Activated CD8-positive, alpha-beta memory T cell treated with anti-CD3 and anti-CD28 coated beads, Interleukin-2, amount 10 ng/mL, durations not matched to agents 7 days and 5 days (primary cell): ENCODE results near the gene TTLL3. TPM values are rescaled to one million over a fixed set of nuclear protein-coding genes. Genes with fewer than 3 reads are reported as not detected.
A peak's percentile ranks its signal among the peaks of the same experiment; 100 is the strongest.
"Not testable (repeated sequence)": the region's sequence is repeated elsewhere in the genome, so short reads cannot be mapped to it uniquely, and the experiment has no call there.

Experiments used
- ATAC-seq: fragments of 150-1000 bp; cut with Tn5 transposase; one replicate; pipeline ENCODE4 v1.10.0; 2021; ENCODE audit warnings: moderate library complexity
- CTCF ChIA-PET: fragments of 350-600 bp; sonication (Branson Sonifier 250); formaldehyde crosslinking; loops from one replicate; lab custom pipeline; 2021; ENCODE audit warnings: antibody characterized with exemption; lab: Charles Lee
- DNase-seq: peaks from one replicate; pipeline ENCODE4 v3.0.0-alpha.2; 2020
- H3K27ac Mint-ChIP-seq: one replicate; pipeline ENCODE4 v1.8.0; 2021; ENCODE audit warnings: mild to moderate bottlenecking, mixed read lengths
- H3K27me3 Mint-ChIP-seq: one replicate; pipeline ENCODE4 v1.8.0; 2021; ENCODE audit warnings: mixed read lengths
- H3K36me3 Mint-ChIP-seq: one replicate; pipeline ENCODE4 v1.8.0; 2021; ENCODE audit warnings: mild to moderate bottlenecking, mixed read lengths
- H3K4me1 Mint-ChIP-seq: one replicate; pipeline ENCODE4 v1.8.0; 2021; ENCODE audit warnings: mixed read lengths
- H3K4me3 Mint-ChIP-seq: one replicate; pipeline ENCODE4 v1.8.0; 2021; ENCODE audit warnings: mild to moderate bottlenecking, moderate library complexity, mixed read lengths
- H3K9me3 Mint-ChIP-seq: one replicate; pipeline ENCODE4 v1.8.0; 2022; ENCODE audit warnings: low read depth, mixed read lengths
- total RNA-seq, 2 experiments: library from RNA; stranded (reverse); gene quantifications; one replicate each; pipeline ENCODE4 v1.2.3, GENCODE V29; 2021

Gene TTLL3
- total RNA-seq, 2 experiments from 2014 or later = 40.4 to 77.5 TPM

- Mint-ChIP-seq H3K27ac (no peak overlapping the region), H3K9me3 (no peaks in the 10 kb centered on the region), H3K4me1 (peaks cover 8% of the 10 kb centered on the region), H3K27me3 (no peaks in the 10 kb centered on the region), H3K4me3 (no peak overlapping the region), H3K36me3 (peaks cover 28% of the 10 kb centered on the region)
- no peak for ATAC-seq
- DNase-seq = no peak
- CTCF ChIA-PET = no interaction called here
Observed at GRCh38 chr3:9837701-9838582, 27.9 kb downstream of the TTLL3 start.

GRCh38 chr3:9838856-9839255 lies 28.8 kb downstream of the TTLL3 start:
- ATAC-seq = no peak
- H3K36me3 Mint-ChIP-seq = peaks cover 28% of the 10 kb centered on the region
- CTCF ChIA-PET = interaction anchor here (1.0 to 2.0 kb wide), 2 partner anchors 12 to 30 kb away, joined by 3 to 4 read pairs; no protein-coding TSS in a partner anchor

GRCh38 chr3:9841015-9841414 lies 31.0 kb downstream of the TTLL3 start:
- CTCF ChIA-PET = interaction anchor here (0.6 to 4.4 kb wide), 6 partner anchors 14 to 108 kb away, joined by 3 to 27 read pairs (median 3); partner anchors contain the start of gene CRELD1
- DNase-seq (no peak), ATAC-seq (no peak)
- no peaks in the 10 kb centered on the region for H3K9me3 Mint-ChIP-seq
- no peak overlapping the region for H3K27ac Mint-ChIP-seq
- H3K4me1 Mint-ChIP-seq = peaks cover 24% of the 10 kb centered on the region
- H3K27me3 Mint-ChIP-seq = no peaks in the 10 kb centered on the region
- no peak overlapping the region for H3K4me3 Mint-ChIP-seq
- H3K36me3 Mint-ChIP-seq = peaks cover 20% of the 10 kb centered on the region

More at GRCh38 chr3:9838856-9839255, 28.8 kb downstream of the TTLL3 start:
- Mint-ChIP-seq H3K4me1 (peaks cover 12% of the 10 kb centered on the region), H3K4me3 (no peak overlapping the region), H3K27me3 (no peaks in the 10 kb centered on the region), H3K27ac (no peak overlapping the region), H3K9me3 (no peaks in the 10 kb centered on the region)
- DNase-seq = no peak

GRCh38 chr3:9843715-9844438 lies 33.8 kb downstream of the TTLL3 start, which contains the start of gene RPUSD3:
TSS of gene RPUSD3 (minus strand) at chr3:9844008. CDS start at chr3:9843990, 18 bp downstream.
- peaks cover 24% of the 10 kb centered on the region for H3K4me1 Mint-ChIP-seq
- no peaks in the 10 kb centered on the region for H3K27me3 Mint-ChIP-seq
- ATAC-seq = peak; percentile 99
- peaks cover 15% of the 10 kb centered on the region for H3K36me3 Mint-ChIP-seq
- H3K27ac Mint-ChIP-seq = peak within 1 kb of the TSS; percentile 90
- DNase-seq = peak; percentile 97
- no peaks in the 10 kb centered on the region for H3K9me3 Mint-ChIP-seq
- CTCF ChIA-PET = interaction anchor here (0.9 to 4.4 kb wide), 7 partner anchors 9 to 106 kb away, joined by 3 to 27 read pairs (median 3); partner anchors contain the start of gene CRELD1
- H3K4me3 Mint-ChIP-seq = peak within 1 kb of the TSS; percentile 98

- Mint-ChIP-seq H3K27ac (no peak overlapping the region), H3K4me3 (no peak overlapping the region), H3K4me1 (peaks cover 24% of the 10 kb centered on the region), H3K9me3 (no peaks in the 10 kb centered on the region), H3K27me3 (peaks cover 4% of the 10 kb centered on the region), H3K36me3 (peaks cover 9% of the 10 kb centered on the region)
- ATAC-seq (no peak), DNase-seq (no peak)
- CTCF ChIA-PET = interaction anchor here (0.6 to 2.3 kb wide), 3 partner anchors 11 to 100 kb away, joined by 3 to 9 read pairs (median 3); no protein-coding TSS in a partner anchor
Observed at GRCh38 chr3:9846231-9846630, 36.2 kb downstream of the TTLL3 start.

- ATAC-seq (no peak), DNase-seq (no peak)
- Mint-ChIP-seq H3K4me1 (peaks cover 23% of the 10 kb centered on the region), H3K27me3 (peaks cover 12% of the 10 kb centered on the region), H3K36me3 (peaks cover 5% of the 10 kb centered on the region), H3K9me3 (no peaks in the 10 kb centered on the region), H3K27ac (no peak overlapping the region), H3K4me3 (no peak overlapping the region)
- CTCF ChIA-PET = interaction anchor here (0.6 to 2.3 kb wide), 3 partner anchors 15 to 401 kb away, joined by 3 to 9 read pairs (median 4); no protein-coding TSS in a partner anchor
Observed at GRCh38 chr3:9846931-9847488, 36.9 kb downstream of the TTLL3 start.

- CTCF ChIA-PET = interaction anchor here (1.4 to 1.5 kb wide), 2 partner anchors 53 to 85 kb away, joined by 3 to 6 read pairs; partner anchors contain the start of gene CRELD1
- ATAC-seq, H3K9me3 Mint-ChIP-seq: not testable (repeated sequence)
Observed at GRCh38 chr3:9847870-9848269, 37.8 kb downstream of the TTLL3 start.

GRCh38 chr3:9848860-9849259 lies 38.8 kb downstream of the TTLL3 start:
- CTCF ChIA-PET = interaction anchor here (1.0 to 1.5 kb wide), 6 partner anchors 42 to 138 kb away, joined by 3 to 6 read pairs (median 4); partner anchors contain the start of genes CRELD1, EMC3, JAGN1 and PRRT3
- H3K27ac Mint-ChIP-seq, H3K4me3 Mint-ChIP-seq, H3K9me3 Mint-ChIP-seq, ATAC-seq, H3K36me3 Mint-ChIP-seq, DNase-seq: not testable (repeated sequence)
- Mint-ChIP-seq H3K27me3 (peaks cover 18% of the 10 kb centered on the region), H3K4me1 (peaks cover 21% of the 10 kb centered on the region)

More at GRCh38 chr3:9847870-9848269, 37.8 kb downstream of the TTLL3 start:
- Mint-ChIP-seq H3K4me1 (peaks cover 17% of the 10 kb centered on the region), H3K27me3 (peaks cover 16% of the 10 kb centered on the region)
- not testable (repeated sequence) for DNase-seq, H3K4me3 Mint-ChIP-seq, H3K27ac Mint-ChIP-seq, H3K36me3 Mint-ChIP-seq

- H3K27ac Mint-ChIP-seq, DNase-seq, H3K4me1 Mint-ChIP-seq, H3K4me3 Mint-ChIP-seq, ATAC-seq, CTCF ChIA-PET, H3K9me3 Mint-ChIP-seq, H3K36me3 Mint-ChIP-seq: not testable (repeated sequence)
- H3K27me3 Mint-ChIP-seq = peaks cover 18% of the 10 kb centered on the region
Observed at GRCh38 chr3:9851383-9851782, 41.3 kb downstream of the TTLL3 start.

GRCh38 chr3:9851926-9852325 lies 41.9 kb downstream of the TTLL3 start:
- H3K4me1 Mint-ChIP-seq, H3K9me3 Mint-ChIP-seq, H3K27ac Mint-ChIP-seq, ATAC-seq, CTCF ChIA-PET, H3K4me3 Mint-ChIP-seq, H3K36me3 Mint-ChIP-seq, DNase-seq: not testable (repeated sequence)
- peaks cover 18% of the 10 kb centered on the region for H3K27me3 Mint-ChIP-seq

GRCh38 chr3:9852528-9852927 lies 42.5 kb downstream of the TTLL3 start:
- peaks cover 9% of the 10 kb centered on the region for H3K4me1 Mint-ChIP-seq
- no peak for ATAC-seq
- CTCF ChIA-PET = no interaction called here

GRCh38 chr3:9854291-9854940 lies 44.4 kb downstream of the TTLL3 start:
- not testable (repeated sequence) for H3K36me3 Mint-ChIP-seq, H3K9me3 Mint-ChIP-seq, H3K27ac Mint-ChIP-seq, H3K4me3 Mint-ChIP-seq, ATAC-seq, H3K4me1 Mint-ChIP-seq, DNase-seq
- H3K27me3 Mint-ChIP-seq = peaks cover 18% of the 10 kb centered on the region
- CTCF ChIA-PET = interaction anchor here (1.2 to 1.6 kb wide), 2 partner anchors 11 to 26 kb away, joined by 3 to 4 read pairs; partner anchors contain the start of gene RPUSD3

More at GRCh38 chr3:9852528-9852927, 42.5 kb downstream of the TTLL3 start:
- Mint-ChIP-seq H3K36me3 (no peaks in the 10 kb centered on the region), H3K27me3 (peaks cover 18% of the 10 kb centered on the region), H3K9me3 (no peaks in the 10 kb centered on the region), H3K27ac (no peak overlapping the region), H3K4me3 (no peak overlapping the region)
- no peak for DNase-seq
